ENCODE measurements around the gene ENTPD8.

Gene ENTPD8

DNA sequence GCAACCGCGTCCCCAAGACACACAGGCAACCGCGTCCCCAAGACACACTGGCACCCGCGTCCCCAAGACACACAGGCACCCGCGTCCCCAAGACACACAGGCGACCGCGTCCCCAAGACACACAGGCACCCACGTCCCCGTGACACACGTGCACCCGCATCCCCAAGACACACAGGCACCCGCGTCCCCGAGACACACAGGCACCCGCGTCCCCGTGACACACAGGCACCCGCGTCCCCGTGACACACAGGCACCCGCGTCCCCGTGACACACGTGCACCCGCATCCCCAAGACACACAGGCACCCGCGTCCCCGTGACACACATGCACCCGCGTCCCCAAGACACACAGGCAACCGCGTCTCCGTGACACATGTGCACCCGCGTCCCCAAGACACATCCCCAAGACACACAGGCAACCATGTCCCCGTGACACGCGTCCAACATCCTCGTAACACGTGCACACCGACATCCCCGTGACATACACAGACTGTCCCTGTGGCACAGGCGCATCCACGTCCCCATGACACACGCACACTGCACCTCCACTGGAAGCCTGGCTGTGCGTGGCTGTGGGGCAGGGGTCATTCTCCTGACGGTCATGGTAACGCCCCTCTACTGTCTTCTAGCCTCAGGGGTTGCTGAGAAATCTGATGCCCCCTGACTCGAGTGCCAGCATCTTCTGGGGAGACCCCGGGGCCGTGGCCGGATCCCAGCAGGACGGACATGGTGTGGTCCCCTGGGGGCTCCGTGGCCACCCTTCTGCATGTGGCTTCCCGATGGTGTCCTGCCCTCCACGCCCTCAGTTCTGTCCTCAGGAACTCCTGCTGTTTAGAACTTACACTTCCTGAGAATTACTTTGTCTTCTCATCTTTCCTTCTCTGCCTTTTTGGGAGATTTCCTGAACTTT lies 42.3 kb downstream of the ENTPD8 start:
- H3K9me3 ChIP-seq (ENCODE audit: severe bottlenecking): no peaks in the 10 kb centered on the region
- H3K36me3 ChIP-seq (ENCODE audit: low read depth): no peaks in the 10 kb centered on the region
- no peak overlapping the region for H3K27ac ChIP-seq (ENCODE audit: poor library complexity, severe bottlenecking)
- ATAC-seq (ENCODE audit: low read depth) (no peak), DNase-seq (ENCODE audit: low spot score) (no peak)
- H3K4me3 ChIP-seq (ENCODE audit: severe bottlenecking): no peak overlapping the region
- no peaks in the 10 kb centered on the region for H3K4me1 ChIP-seq (ENCODE audit: insufficient read depth, poor library complexity, severe bottlenecking)
- H3K27me3 ChIP-seq (ENCODE audit: insufficient read depth, poor library complexity, severe bottlenecking): no peaks in the 10 kb centered on the region
- no peak for TF ChIP-seq CTCF (IDR thresholded peaks at IDR 0.05; ENCODE audit: poor library complexity, severe bottlenecking)

DNA sequence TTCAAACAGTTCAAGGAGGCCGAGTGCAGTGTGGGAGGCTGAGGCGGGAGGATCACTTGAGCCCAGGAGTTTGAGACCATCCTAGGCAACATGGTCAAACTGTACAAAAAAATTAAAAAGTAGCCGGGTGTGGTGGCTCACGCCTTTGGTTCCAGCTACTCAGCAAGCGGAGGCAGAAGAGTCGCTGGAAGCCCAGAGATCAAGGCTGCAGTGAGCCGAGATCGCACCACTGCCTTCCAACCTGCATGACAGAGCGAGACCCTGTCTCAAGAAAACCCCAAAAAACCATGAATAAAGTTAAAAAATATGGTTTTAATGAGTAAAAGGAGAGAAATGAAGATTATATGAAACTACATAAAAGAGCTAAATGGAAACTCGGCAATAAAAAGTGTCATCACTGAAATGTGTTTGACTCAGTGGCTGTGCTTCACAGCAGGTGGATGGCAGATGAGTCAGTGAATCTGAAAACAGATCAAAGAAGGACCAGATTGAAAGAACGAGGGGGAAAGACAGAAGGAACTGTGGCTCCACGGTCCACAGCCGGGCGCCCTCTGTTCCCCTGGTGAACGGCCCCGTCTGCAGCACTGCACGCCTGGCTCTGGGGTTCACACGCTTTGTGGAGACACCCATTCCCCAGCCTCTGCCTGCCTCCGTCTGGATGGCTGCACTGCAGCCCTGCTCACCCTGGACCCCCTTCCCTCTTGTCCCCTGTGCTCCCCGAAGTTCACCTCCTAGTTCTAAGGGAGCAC lies 43.3 kb downstream of the ENTPD8 start:
- ATAC-seq (ENCODE audit: low read depth): no peak
- no peak for DNase-seq (ENCODE audit: low spot score)
- TF ChIP-seq CTCF (IDR thresholded peaks at IDR 0.05; ENCODE audit: poor library complexity, severe bottlenecking): no peak
- Histone ChIP-seq H3K27ac (ENCODE audit: poor library complexity, severe bottlenecking) (no peak overlapping the region), H3K9me3 (ENCODE audit: severe bottlenecking) (no peaks in the 10 kb centered on the region), H3K4me3 (ENCODE audit: severe bottlenecking) (no peak overlapping the region), H3K36me3 (ENCODE audit: low read depth) (no peaks in the 10 kb centered on the region), H3K4me1 (ENCODE audit: insufficient read depth, poor library complexity, severe bottlenecking) (no peaks in the 10 kb centered on the region), H3K27me3 (ENCODE audit: insufficient read depth, poor library complexity, severe bottlenecking) (no peaks in the 10 kb centered on the region)

GRCh38 chr9:137396634-137397367 lies 44.4 kb downstream of the ENTPD8 start:
- Histone ChIP-seq H3K4me1 (ENCODE audit: insufficient read depth, poor library complexity, severe bottlenecking) (no peaks in the 10 kb centered on the region), H3K27me3 (ENCODE audit: insufficient read depth, poor library complexity, severe bottlenecking) (no peaks in the 10 kb centered on the region), H3K36me3 (ENCODE audit: low read depth) (no peaks in the 10 kb centered on the region), H3K27ac (ENCODE audit: poor library complexity, severe bottlenecking) (no peak overlapping the region), H3K4me3 (ENCODE audit: severe bottlenecking) (no peak overlapping the region), H3K9me3 (ENCODE audit: severe bottlenecking) (no peaks in the 10 kb centered on the region)
- ATAC-seq (ENCODE audit: low read depth) (no peak), DNase-seq (ENCODE audit: low spot score) (no peak)
- no peak for TF ChIP-seq CTCF (IDR thresholded peaks at IDR 0.05; ENCODE audit: poor library complexity, severe bottlenecking)

- H3K27ac ChIP-seq (ENCODE audit: poor library complexity, severe bottlenecking): no peak overlapping the region
- no peaks in the 10 kb centered on the region for H3K4me1 ChIP-seq (ENCODE audit: insufficient read depth, poor library complexity, severe bottlenecking)
- no peak for TF ChIP-seq CTCF (IDR thresholded peaks at IDR 0.05; ENCODE audit: poor library complexity, severe bottlenecking)
Observed at GRCh38 chr9:137396227-137396626, 44.9 kb downstream of the ENTPD8 start.

More at GRCh38 chr9:137396227-137396626, 44.9 kb downstream of the ENTPD8 start:
- no peak for DNase-seq (ENCODE audit: low spot score)
- Histone ChIP-seq H3K4me3 (ENCODE audit: severe bottlenecking) (no peak overlapping the region), H3K27me3 (ENCODE audit: insufficient read depth, poor library complexity, severe bottlenecking) (no peaks in the 10 kb centered on the region), H3K36me3 (ENCODE audit: low read depth) (no peaks in the 10 kb centered on the region), H3K9me3 (ENCODE audit: severe bottlenecking) (no peaks in the 10 kb centered on the region)
- ATAC-seq (ENCODE audit: low read depth): peak; percentile 62
